HL-60 (cell line): ENCODE results near the gene HSPA13.

ENCODE experiments used
- GABPA ChIP-seq: IDR thresholded peaks from 2 replicates; pipeline ENCODE4 v1.6.1; 2012; ENCODE audit warnings: low read depth
- POLR2AphosphoS5 ChIP-seq: IDR thresholded peaks from 2 replicates; pipeline ENCODE4 v1.6.1; 2012; ENCODE audit warnings: low read depth
- REST ChIP-seq: IDR thresholded peaks from 2 replicates; pipeline ENCODE4 v1.6.1; 2012; ENCODE audit warnings: low read depth; ENCODE audit not compliant: insufficient replicate concordance
- SPI1 ChIP-seq: IDR thresholded peaks from 2 replicates; pipeline ENCODE4 v1.6.1; 2012; ENCODE audit warnings: low read depth, mild to moderate bottlenecking, borderline replicate concordance
- TF ChIP-seq, protein P1 (sequence below): IDR thresholded peaks from one replicate; pipeline ENCODE4 v1.5.1; 2011; ENCODE audit warnings: low read length, control low read depth, inconsistent platforms; ENCODE audit not compliant: insufficient read depth

- TF ChIP-seq, protein P1, sequence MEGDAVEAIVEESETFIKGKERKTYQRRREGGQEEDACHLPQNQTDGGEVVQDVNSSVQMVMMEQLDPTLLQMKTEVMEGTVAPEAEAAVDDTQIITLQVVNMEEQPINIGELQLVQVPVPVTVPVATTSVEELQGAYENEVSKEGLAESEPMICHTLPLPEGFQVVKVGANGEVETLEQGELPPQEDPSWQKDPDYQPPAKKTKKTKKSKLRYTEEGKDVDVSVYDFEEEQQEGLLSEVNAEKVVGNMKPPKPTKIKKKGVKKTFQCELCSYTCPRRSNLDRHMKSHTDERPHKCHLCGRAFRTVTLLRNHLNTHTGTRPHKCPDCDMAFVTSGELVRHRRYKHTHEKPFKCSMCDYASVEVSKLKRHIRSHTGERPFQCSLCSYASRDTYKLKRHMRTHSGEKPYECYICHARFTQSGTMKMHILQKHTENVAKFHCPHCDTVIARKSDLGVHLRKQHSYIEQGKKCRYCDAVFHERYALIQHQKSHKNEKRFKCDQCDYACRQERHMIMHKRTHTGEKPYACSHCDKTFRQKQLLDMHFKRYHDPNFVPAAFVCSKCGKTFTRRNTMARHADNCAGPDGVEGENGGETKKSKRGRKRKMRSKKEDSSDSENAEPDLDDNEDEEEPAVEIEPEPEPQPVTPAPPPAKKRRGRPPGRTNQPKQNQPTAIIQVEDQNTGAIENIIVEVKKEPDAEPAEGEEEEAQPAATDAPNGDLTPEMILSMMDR, result no peak
- TF ChIP-seq GABPA (no peak), SPI1 (no peak), POLR2AphosphoS5 (no peak), REST (no peak)
These were observed 29.2 kb downstream of the HSPA13 start for GRCh38 chr21:14353726-14354125.
